Neural progenitor cell (in vitro differentiated cells): Measurements from ENCODE around the gene WRAP73. TPM values are rescaled to one million over a fixed set of nuclear protein-coding genes. Genes with fewer than 3 reads are reported as not detected.

ENCODE experiments used
- DNase-seq: peaks from one replicate; pipeline ENCODE4 v3.0.0-alpha.2; 2016; ENCODE audit warnings: low spot score
- H2AFZ ChIP-seq: fragments of 200-600 bp; sonication (generic); replicated peaks from 2 replicates; pipeline ENCODE4 v1.6.1; 2016; ENCODE audit warnings: antibody characterized with exemption
- H3F3A ChIP-seq: fragments of 200-600 bp; sonication (generic); 2 replicates; pipeline ENCODE4 v1.6.1; 2016; ENCODE audit warnings: antibody characterized with exemption, low read depth
- H3K27ac ChIP-seq: fragments of 200-600 bp; sonication (generic); 2 replicates; pipeline ENCODE4 v1.5.1; 2016; ENCODE audit warnings: mild to moderate bottlenecking
- H3K27me3 ChIP-seq: fragments of 200-600 bp; sonication (generic); 2 replicates; pipeline ENCODE4 v1.6.1; 2016; ENCODE audit warnings: mild to moderate bottlenecking, moderate library complexity
- H3K36me3 ChIP-seq: fragments of 200-600 bp; sonication (generic); 2 replicates; pipeline ENCODE4 v1.5.1; 2016
- H3K4me1 ChIP-seq: fragments of 200-600 bp; sonication (generic); 2 replicates; pipeline ENCODE4 v1.6.1; 2016; ENCODE audit warnings: mixed run types
- H3K4me2 ChIP-seq: fragments of 200-600 bp; sonication (generic); 2 replicates; pipeline ENCODE4 v1.6.1; 2016
- H3K4me3 ChIP-seq: fragments of 200-600 bp; sonication (generic); 2 replicates; pipeline ENCODE4 v1.5.1; 2016
- H3K79me2 ChIP-seq: fragments of 200-600 bp; sonication (generic); 2 replicates; pipeline ENCODE4 v1.6.1; 2016; ENCODE audit warnings: low read depth
- H3K9ac ChIP-seq: fragments of 200-600 bp; sonication (generic); 2 replicates; pipeline ENCODE4 v1.6.1; 2016
- H3K9me3 ChIP-seq: fragments of 200-600 bp; sonication (generic); 2 replicates; pipeline ENCODE4 v1.5.1; 2016; ENCODE audit warnings: low read depth
- H4K20me1 ChIP-seq: fragments of 200-600 bp; sonication (generic); 2 replicates; pipeline ENCODE4 v1.6.1; 2016; ENCODE audit warnings: low read depth
- H3K27ac Mint-ChIP-seq: 3 replicates; pipeline ENCODE4 v1.8.0; 2021; ENCODE audit warnings: mixed read lengths
- H3K27me3 Mint-ChIP-seq: 2 replicates; pipeline ENCODE4 v1.8.0; 2022; ENCODE audit warnings: low read depth, mild to moderate bottlenecking, inconsistent platforms, moderate library complexity, mixed read lengths; ENCODE audit not compliant: insufficient read depth
- H3K36me3 Mint-ChIP-seq: 3 replicates; pipeline ENCODE4 v1.8.0; 2021; ENCODE audit warnings: mixed read lengths
- H3K4me1 Mint-ChIP-seq: 3 replicates; pipeline ENCODE4 v1.8.0; 2021; ENCODE audit warnings: mixed read lengths
- H3K4me3 Mint-ChIP-seq: 3 replicates; pipeline ENCODE4 v1.8.0; 2021; ENCODE audit warnings: mild to moderate bottlenecking, moderate library complexity, mixed read lengths
- H3K9me3 Mint-ChIP-seq: 3 replicates; pipeline ENCODE4 v1.8.0; 2020; ENCODE audit warnings: mixed read lengths
- CTCF ChIP-seq: fragments of 200-600 bp; sonication (generic); IDR thresholded peaks from 2 replicates; pipeline ENCODE4 v1.5.1; 2017; ENCODE audit warnings: antibody characterized with exemption, mild to moderate bottlenecking
- EZH2 ChIP-seq: fragments of 200-600 bp; sonication (generic); IDR thresholded peaks from 2 replicates; pipeline ENCODE4 v1.6.1; 2017; ENCODE audit warnings: antibody characterized with exemption, mild to moderate bottlenecking, moderate library complexity
- EZH2phosphoT487 ChIP-seq: fragments of 200-600 bp; sonication (generic); IDR thresholded peaks from 2 replicates; pipeline ENCODE4 v1.6.1; 2017; ENCODE audit warnings: antibody characterized with exemption
- total RNA-seq: library from RNA; depleted of rRNA; stranded (reverse); fragments of >200 nt; gene quantifications from 2 replicates; pipeline ENCODE4 v1.2.3, GENCODE V29; 2015; ENCODE audit warnings: low replicate concordance

The WRAP73 gene
- total RNA-seq, 1 donor from 2014 or later = 12.0 TPM

GRCh38 chr1:3681231-3681897 lies 31.5 kb upstream of the WRAP73 start:
- Mint-ChIP-seq H3K9me3 (peaks cover 4% of the 10 kb centered on the region), H3K27ac (no peak overlapping the region), H3K4me3 (no peak overlapping the region), H3K4me1 (no peaks in the 10 kb centered on the region), H3K27me3 (peaks cover 16% of the 10 kb centered on the region), H3K36me3 (no peaks in the 10 kb centered on the region)
- Histone ChIP-seq H2AFZ (no peak overlapping the region), H3K79me2 (no peaks in the 10 kb centered on the region), H3K9ac (no peak overlapping the region), H4K20me1 (no peaks in the 10 kb centered on the region), H3K4me1 (peaks cover 8% of the 10 kb centered on the region), H3K36me3 (no peaks in the 10 kb centered on the region), H3K4me2 (no peak overlapping the region), H3K4me3 (no peak overlapping the region), H3K9me3 (no peaks in the 10 kb centered on the region), H3F3A (no peaks in the 10 kb centered on the region), H3K27ac (no peak overlapping the region), H3K27me3 (peaks cover 38% of the 10 kb centered on the region)
- TF ChIP-seq CTCF (no peak), EZH2phosphoT487 (no peak), EZH2 (no peak)
- no peak for DNase-seq

GRCh38 chr1:3680488-3681230 lies 30.8 kb upstream of the WRAP73 start:
- Histone ChIP-seq H3K36me3 (no peaks in the 10 kb centered on the region), H3K9me3 (no peaks in the 10 kb centered on the region), H3K4me1 (peaks cover 8% of the 10 kb centered on the region), H3K27me3 (peaks cover 31% of the 10 kb centered on the region), H3F3A (no peaks in the 10 kb centered on the region), H3K79me2 (no peaks in the 10 kb centered on the region), H2AFZ (no peak overlapping the region), H3K27ac (no peak overlapping the region), H4K20me1 (no peaks in the 10 kb centered on the region), H3K4me2 (no peak overlapping the region), H3K9ac (no peak overlapping the region), H3K4me3 (no peak overlapping the region)
- Mint-ChIP-seq H3K36me3 (no peaks in the 10 kb centered on the region), H3K9me3 (peaks cover 4% of the 10 kb centered on the region), H3K4me1 (no peaks in the 10 kb centered on the region), H3K27ac (no peak overlapping the region), H3K27me3 (peaks cover 14% of the 10 kb centered on the region), H3K4me3 (no peak overlapping the region)
- no peak for DNase-seq
- TF ChIP-seq EZH2 = no peak
- TF ChIP-seq CTCF = no peak
- no peak for TF ChIP-seq EZH2phosphoT487

GRCh38 chr1:3679799-3680453 lies 30.0 kb upstream of the WRAP73 start:
- no peaks in the 10 kb centered on the region for H3K79me2 ChIP-seq
- no peaks in the 10 kb centered on the region for H3K9me3 ChIP-seq
- TF ChIP-seq EZH2phosphoT487 = no peak
- TF ChIP-seq CTCF = no peak
- TF ChIP-seq EZH2 = no peak
- no peak overlapping the region for H3K4me2 ChIP-seq
- H3K4me3 ChIP-seq = no peak overlapping the region
- no peak overlapping the region for H3K9ac ChIP-seq
- H3F3A ChIP-seq = no peaks in the 10 kb centered on the region
- H3K27me3 ChIP-seq = peaks cover 25% of the 10 kb centered on the region
- Mint-ChIP-seq H3K27ac (no peak overlapping the region), H3K27me3 (peaks cover 13% of the 10 kb centered on the region), H3K9me3 (peaks cover 4% of the 10 kb centered on the region), H3K4me1 (no peaks in the 10 kb centered on the region), H3K4me3 (no peak overlapping the region), H3K36me3 (no peaks in the 10 kb centered on the region)
- H3K36me3 ChIP-seq = no peaks in the 10 kb centered on the region
- H2AFZ ChIP-seq = no peak overlapping the region
- H4K20me1 ChIP-seq = no peaks in the 10 kb centered on the region
- peaks cover 8% of the 10 kb centered on the region for H3K4me1 ChIP-seq
- no peak overlapping the region for H3K27ac ChIP-seq
- DNase-seq = no peak
